ENCODE data around the gene TACR2.
A peak's percentile ranks its signal among the peaks of the same experiment; 100 is the strongest.

TACR2 gene

GRCh38 chr10:69418052-69418752 is 1.5 kb upstream of the TACR2 start:
- peak in 1 of 2 experiments; percentile 19 for DNase-seq

DNA sequence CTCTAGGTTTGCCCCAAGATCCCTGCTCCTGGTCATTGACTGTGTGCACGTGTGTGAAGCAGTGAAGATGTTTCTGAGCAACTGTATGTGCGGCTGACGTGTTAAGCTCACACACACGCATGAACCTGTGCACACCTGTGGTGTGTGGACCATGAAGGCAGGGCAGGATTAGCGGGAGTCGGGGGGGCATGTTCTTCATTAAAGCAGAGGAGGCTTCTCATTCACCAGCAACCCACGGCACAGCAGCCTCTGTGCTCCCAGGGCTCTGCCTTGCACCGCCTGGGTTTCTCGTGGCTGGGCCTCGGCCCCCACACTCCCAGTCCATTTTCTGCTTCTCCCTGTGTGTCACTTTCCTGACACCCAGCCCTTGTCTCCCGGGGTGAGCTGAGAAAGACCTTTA is 824 bp upstream of the TACR2 start:
- no peak for DNase-seq

- no peak for DNase-seq
Observed at GRCh38 chr10:69415951-69416350, 767 bp downstream of the TACR2 start.

- DNase-seq: no peak
Observed at GRCh38 chr10:69415049-69415448, 1.7 kb downstream of the TACR2 start.

GRCh38 chr10:69414036-69415018 is 2.4 kb downstream of the TACR2 start:
- DNase-seq: no peak

- peak in 1 of 2 experiments; percentile 55 for DNase-seq
Observed at GRCh38 chr10:69413221-69413865, 3.4 kb downstream of the TACR2 start.

GRCh38 chr10:69412232-69412790 is 4.4 kb downstream of the TACR2 start:
- DNase-seq: no peak

GRCh38 chr10:69411476-69411875 is 5.2 kb downstream of the TACR2 start:
- DNase-seq: no peak

GRCh38 chr10:69410487-69410886 is 6.2 kb downstream of the TACR2 start:
- no peak for DNase-seq

GRCh38 chr10:69409968-69410367 is 6.8 kb downstream of the TACR2 start:
- no peak for DNase-seq

- DNase-seq: no peak
Observed at GRCh38 chr10:69409176-69409495, 7.6 kb downstream of the TACR2 start.

DNA sequence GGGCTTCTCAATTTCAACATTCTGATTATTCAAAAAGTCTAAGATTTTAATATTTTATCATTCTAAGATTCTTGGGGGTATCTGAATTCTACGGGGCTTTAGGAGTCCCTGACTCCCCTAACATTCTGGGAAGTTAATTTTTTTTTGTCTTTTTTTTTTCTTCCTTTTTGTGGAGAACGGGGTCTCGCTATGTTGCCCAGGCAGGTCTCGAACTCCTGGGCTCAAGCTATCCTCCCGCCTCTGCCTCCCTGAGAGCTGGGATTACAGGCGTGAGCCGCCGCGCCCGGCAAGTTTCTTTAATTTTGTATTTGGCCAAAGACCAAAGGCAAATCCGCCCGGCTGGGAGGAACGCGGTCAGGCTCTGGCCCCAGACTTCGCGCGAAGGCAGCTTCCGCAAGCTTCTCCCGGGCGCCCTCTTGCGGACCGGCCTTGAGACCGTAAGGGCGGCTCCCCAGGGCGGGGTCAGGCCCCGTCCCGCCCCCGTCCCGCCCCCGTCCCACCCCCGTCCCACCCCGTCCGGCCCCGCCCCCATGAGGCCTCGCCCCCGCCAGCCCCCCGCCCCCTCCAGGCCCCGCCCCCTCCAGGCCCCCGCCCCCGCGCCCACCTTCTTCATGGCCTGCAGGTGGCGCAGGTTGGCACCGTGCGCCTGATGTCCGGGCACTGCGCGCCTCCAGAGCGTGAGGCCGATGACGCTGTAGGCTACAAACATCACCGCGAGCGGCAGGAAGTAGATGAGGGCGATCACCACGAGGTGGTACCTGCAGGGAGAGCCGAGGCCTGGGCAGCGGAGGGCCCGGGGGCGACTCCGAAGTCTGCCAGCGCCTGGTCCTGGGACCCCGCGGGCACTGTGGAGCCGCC is 8.2 kb downstream of the TACR2 start:
- DNase-seq: peak; percentile 73 to 91

DNA sequence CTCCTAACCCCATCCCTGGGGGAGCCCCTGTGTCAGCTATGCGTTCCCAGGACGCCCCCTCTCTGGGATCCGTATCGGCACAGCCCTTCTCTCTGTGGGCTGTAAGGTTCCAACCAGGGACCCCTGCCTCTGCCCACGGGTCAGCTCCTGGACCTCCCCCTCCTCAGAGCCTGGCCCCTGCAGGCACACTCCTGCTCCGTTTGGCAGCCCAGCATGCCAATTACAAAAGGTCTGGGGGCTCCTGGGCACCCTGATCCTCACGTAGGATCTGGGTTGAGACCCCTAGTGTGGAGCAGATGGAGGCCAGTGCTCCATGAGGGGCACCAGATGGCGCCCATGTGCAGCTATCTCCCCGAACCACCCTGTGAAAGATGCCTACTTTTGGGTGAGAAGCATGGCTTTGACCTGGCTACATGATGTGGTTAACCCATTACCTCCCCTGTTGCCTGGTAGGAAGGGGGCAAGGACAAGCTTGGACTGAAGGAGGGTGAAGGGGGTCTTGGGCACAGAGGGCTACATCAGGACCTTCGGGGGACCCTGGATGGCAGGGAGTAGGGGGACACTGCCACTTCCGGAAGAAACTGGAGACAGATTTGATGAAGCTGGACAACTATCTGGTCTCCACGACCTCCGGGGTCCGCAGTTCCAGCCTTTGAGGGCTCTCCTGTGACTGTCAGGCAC is 9.0 kb downstream of the TACR2 start:
- peak in 1 of 2 experiments; percentile 32 for DNase-seq

GRCh38 chr10:69406816-69407580 is 9.7 kb downstream of the TACR2 start:
- DNase-seq: no peak

GRCh38 chr10:69406302-69406811 is 10.4 kb downstream of the TACR2 start:
- DNase-seq: no peak

DNA sequence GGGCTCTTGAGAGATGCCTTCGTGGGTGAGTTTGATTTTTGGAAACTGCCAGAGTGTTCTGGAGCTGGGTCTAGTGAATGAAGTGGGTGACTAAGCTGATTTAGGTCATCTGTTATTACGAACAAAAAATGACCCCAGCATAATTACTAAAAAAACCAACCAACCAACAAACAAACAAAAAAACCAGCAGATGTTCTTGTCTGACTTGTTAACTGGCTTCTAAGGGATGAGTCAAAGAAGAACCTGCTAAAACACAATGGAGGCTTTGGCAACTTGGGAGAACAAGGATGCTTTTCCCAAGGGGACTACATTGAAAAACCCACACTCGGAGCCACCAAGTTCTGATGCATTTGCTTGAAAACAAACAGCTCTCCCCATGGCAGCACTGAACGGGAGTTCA is 11.5 kb downstream of the TACR2 start:
- DNase-seq: no peak

DNA sequence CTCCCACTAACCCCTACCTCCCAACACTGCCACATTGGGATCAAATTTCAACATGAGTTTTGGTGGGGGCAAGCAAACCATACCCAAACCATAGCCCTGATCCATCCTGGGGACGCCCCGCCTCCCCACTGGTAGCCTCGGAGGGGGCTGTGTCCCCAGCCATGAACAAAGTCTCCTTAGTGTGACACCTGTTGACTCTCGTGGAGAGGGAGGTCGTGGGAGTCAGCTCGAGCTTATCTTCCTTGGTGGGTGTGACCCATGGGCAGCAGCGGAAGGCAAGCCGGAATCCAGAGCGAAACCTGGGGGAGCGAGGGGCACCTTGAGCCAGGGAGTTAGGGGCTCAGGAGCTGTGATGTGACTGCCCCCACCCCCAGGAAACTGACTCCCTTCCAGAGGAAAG is 11.9 kb downstream of the TACR2 start:
- no peak for DNase-seq

GRCh38 chr10:69403519-69403918 is 13.2 kb downstream of the TACR2 start:
- no peak for DNase-seq

- DNase-seq: no peak
Observed at GRCh38 chr10:69403066-69403465, 13.7 kb downstream of the TACR2 start.

DNA sequence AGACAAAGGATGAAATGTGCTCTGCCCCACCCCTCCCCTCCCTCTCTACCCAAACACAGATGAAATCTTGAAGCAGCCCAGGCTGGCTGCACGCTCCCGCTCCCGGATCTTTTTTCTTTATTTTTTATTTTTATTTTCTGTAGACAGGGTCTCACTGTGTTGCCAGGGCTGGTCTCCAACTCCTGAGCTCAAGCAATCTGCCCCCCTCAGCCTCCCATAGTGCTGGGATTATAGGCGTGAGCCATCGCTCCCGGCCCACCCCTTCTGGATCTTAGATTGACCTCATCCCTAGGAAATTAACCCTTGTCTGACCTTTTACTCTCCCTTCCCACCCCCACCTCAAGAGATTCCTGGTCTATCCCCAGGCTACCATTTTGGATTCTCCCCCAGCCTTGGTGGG is 14.3 kb downstream of the TACR2 start:
- DNase-seq: no peak

DNA sequence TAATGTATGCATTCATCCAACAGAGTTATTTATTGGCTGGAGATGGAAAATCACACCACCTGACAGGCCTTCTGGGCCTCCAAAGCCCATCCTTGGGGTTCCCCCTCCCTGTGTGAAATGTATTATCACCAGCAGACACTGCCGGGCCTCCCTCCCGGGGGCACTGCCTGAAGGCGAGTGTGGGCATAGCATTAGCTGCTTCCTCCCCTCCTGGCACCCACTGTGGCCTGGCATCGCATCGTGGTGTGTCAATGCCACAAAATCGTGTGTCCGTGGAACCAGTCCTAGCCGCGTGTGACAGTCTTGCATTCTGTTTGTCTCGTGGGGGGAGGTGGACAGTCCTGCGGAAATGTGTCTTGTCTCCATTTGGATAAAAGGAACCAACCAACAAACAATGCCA is 15.3 kb downstream of the TACR2 start:
- no peak for DNase-seq
